Coronary artery (tissue), 2 donors: ENCODE results near the gene LUC7L2.
"Not testable (repeated sequence)": the region's sequence is repeated elsewhere in the genome, so short reads cannot be mapped to it uniquely, and the experiment has no call there.

Source experiments
- DNase-seq: peaks from one replicate; pipeline ENCODE4 v3.0.0-alpha.2; 2017; ENCODE audit warnings: low spot score
- H3K27ac ChIP-seq, 2 donors: fragments of 200-600 bp; sonication (generic); one replicate each; pipeline ENCODE4 v1.5.1; 2016 to 2019
- H3K4me3 ChIP-seq: fragments of 200-600 bp; sonication (generic); 2 replicates; pipeline ENCODE4 v1.5.1; 2016; ENCODE audit warnings: mild to moderate bottlenecking, moderate library complexity
- TF ChIP-seq, protein P1 (sequence below): fragments of 200-600 bp; sonication (generic); IDR thresholded peaks from one replicate; pipeline ENCODE4 v1.5.1; 2019; ENCODE audit warnings: antibody characterized with exemption

LUC7L2 gene

DNA sequence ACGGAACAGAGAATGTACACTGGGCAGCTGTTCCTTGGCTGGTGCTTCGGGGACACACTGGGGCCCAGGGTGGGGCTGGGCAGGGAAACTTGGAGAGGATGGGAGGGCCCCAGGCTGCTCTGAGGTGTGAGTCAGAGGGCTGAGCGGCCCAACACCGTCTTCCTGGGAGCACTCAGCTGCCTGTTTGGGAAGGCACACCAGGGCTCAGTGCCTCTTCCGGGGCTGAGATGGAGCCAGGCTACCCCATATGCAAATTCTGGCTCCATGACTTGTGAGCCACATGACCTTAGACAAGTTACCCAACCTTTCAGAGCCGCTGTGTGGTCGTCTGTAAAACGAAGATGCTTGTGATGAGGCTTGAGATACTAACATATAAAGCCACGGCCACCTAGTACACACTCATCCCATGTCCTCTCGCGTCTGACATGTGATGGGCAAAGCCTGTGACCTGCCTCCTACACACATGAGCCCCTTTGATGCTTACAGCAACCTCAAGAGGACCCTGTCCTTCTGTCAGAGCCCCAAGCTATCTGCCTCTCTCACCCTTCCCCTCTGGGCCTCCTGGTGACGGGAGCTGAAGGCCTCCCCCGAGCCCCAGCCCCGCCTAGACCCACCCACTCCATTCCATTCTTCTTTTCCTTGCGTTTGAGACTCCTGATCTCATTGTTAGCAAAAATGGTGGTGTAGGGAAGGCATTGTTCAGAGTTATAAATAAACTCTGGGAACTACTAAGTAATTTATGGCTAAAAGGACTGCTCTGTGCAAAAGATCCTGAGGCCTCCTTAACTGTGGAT, 97.7 kb downstream of the LUC7L2 start:
- no peak for DNase-seq
- no peak overlapping the region for H3K27ac ChIP-seq
- TF ChIP-seq, protein P1, sequence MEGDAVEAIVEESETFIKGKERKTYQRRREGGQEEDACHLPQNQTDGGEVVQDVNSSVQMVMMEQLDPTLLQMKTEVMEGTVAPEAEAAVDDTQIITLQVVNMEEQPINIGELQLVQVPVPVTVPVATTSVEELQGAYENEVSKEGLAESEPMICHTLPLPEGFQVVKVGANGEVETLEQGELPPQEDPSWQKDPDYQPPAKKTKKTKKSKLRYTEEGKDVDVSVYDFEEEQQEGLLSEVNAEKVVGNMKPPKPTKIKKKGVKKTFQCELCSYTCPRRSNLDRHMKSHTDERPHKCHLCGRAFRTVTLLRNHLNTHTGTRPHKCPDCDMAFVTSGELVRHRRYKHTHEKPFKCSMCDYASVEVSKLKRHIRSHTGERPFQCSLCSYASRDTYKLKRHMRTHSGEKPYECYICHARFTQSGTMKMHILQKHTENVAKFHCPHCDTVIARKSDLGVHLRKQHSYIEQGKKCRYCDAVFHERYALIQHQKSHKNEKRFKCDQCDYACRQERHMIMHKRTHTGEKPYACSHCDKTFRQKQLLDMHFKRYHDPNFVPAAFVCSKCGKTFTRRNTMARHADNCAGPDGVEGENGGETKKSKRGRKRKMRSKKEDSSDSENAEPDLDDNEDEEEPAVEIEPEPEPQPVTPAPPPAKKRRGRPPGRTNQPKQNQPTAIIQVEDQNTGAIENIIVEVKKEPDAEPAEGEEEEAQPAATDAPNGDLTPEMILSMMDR: no peak
- H3K4me3 ChIP-seq: no peak overlapping the region

DNA sequence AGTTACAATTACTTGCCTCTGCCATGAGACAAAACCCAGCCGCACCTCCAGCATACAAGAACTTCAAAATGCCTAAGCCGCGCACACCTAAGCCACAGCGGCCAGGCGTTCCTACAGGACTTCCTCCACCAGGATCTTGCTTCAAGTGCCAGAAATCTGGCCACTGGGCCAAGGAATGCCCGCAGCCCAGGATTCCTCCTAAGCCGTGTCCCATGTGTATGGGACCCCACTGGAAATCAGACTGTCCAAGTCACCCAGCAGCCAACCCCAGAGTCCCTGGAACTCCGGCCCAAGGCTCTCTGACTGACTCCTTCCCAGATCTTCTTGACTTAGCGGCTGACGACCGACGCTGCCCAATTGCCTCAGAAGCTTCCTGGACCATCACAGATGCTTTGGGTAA, 103.7 kb downstream of the LUC7L2 start:
- H3K27ac ChIP-seq, DNase-seq, H3K4me3 ChIP-seq: not testable (repeated sequence)

DNA sequence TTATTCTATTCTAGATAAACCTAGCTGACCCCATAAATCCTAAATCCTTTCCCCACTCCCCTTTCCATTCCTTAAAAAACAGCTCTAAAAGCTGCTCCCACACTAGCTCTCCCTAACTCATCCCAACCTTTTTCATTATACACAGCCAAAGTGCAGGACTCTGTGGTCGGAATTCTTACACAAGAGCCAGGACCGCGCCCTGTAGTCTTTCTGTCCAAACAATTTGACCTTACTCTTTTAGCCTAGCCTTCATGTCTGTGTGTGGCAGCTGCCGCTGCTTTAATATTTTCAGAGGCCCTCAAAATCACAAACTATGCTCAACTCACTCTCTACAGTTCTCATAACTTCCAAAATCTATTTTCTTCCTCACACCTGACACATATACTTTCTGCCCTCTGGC, 104.8 kb downstream of the LUC7L2 start:
- not testable (repeated sequence) for H3K4me3 ChIP-seq, DNase-seq, H3K27ac ChIP-seq

DNA sequence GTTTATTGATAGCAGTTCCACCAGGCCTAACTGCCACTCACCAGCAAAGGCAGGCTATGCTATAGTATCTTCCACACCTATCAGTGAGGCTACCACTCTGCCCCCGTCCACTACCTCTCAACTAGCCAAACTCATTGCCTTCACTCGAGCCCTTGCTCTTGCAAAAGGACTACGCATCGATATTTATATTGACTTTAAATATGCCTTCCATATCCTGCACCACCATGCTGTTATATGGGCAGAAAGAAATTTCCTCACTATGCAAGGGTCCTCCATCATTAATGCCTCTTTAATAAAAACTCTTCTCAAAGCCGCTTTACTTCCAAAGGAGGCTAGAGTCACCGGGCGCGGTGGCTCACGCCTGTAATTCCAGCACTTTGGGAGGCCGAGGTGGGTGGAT, 105.4 kb downstream of the LUC7L2 start:
- not testable (repeated sequence) for H3K27ac ChIP-seq, H3K4me3 ChIP-seq, DNase-seq

DNA sequence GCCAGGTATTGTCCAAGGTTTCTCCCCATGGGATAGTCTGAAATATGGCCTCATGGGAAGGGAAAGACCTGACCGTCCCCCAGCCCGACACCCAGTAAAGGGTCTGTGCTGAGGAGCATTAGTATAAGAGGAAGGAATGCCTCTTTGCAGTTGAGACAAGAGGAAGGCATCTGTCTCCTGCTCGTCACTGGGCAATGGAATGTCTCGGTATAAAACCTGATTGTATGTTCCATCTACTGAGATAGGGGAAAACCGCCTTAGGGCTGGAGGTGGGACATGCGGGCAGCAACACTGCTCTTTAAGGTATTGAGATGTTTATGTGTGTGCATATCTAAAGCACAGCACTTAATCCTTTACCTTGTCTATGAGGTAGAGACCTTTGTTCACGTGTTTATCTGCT, 108.0 kb downstream of the LUC7L2 start:
- H3K4me3 ChIP-seq, H3K27ac ChIP-seq, DNase-seq: not testable (repeated sequence)

DNA sequence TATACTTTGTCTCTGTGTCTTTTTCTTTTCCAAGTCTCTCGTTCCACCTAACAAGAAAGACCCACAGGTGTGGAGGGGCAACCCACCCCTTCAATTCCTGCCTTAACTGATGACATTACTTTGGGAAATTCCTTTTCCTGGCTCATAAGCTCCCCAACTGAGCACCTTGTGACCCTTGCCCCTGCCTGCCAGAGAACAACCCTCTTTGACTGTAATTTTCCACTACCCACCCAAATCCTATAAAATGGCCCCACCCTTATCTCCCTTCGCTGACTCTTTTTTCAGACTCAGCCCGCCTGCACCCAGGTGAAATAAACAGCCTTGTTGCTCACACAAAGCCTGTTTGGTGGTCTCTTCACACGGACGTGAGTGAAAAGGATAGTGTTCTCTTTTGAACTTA, 108.6 kb downstream of the LUC7L2 start:
- H3K4me3 ChIP-seq, DNase-seq, H3K27ac ChIP-seq: not testable (repeated sequence)

DNA sequence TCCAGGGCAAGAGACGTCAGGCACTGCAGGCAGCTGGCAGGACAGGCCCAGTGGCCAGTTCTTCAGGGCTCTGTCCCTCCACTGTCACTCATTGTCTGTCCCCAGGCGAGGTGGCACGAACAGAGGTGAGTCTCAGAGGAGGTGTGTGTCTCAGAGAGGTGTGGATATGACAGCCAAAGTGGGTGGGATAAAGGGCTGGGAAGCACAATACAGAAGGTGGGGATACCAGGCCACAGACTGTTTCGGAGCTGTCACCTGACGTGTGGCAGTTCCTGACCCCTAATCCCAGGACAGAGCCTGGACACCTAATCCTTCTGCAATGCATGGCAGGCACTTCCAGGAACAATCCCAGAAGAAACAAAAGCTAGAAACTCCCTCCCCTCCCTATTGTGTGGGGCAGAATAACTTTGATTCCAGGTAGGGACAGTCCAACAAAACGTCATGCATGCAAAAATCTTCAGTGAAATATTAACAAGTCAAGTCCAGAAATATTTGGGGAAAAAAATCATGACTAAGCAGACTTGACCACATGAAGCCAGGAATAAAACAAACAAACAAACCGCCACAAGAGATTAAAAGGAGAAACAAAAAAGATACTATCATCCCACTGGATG, 112.2 kb downstream of the LUC7L2 start:
- TF ChIP-seq, protein P1: no peak
- no peak for DNase-seq
- Histone ChIP-seq H3K27ac (no peak overlapping the region), H3K4me3 (no peak overlapping the region)
